HG03520 (cell line): ENCODE results near the gene POM121L2.

Experiments used
- ATAC-seq: cut with Tn5 transposase; IDR thresholded peaks from one replicate; pipeline ENCODE4 v1.9.1; 2021; ENCODE audit warnings: mild to moderate bottlenecking, moderate library complexity; ENCODE audit not compliant: unreplicated experiment

Gene POM121L2

DNA sequence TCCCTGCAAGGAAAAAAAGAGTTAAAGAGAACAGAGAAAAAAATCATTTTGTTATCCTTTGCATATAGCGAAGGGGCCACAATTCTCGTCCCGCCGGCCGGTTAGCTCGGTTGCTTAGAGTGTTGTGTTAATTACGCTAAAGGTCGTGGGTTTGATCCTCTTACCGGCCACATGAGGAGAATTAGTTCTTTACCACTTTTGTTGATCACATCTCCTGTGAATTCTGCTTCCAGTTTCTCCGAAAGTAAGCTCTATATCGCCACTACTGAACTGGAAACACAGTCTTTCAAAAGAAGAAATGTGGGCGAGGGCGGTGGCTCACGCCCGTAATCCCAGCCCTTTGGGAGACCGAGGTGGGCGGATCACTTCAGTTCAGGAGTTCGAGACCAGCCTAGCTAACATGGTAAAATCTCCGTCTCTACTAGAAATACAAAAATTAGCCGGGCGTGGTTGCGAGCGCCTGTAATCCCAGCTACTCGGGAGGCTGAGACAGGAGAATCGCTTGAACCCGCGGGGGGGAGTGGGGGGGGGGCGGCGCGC is 51.2 kb downstream of the POM121L2 start:
- ATAC-seq = no peak

DNA sequence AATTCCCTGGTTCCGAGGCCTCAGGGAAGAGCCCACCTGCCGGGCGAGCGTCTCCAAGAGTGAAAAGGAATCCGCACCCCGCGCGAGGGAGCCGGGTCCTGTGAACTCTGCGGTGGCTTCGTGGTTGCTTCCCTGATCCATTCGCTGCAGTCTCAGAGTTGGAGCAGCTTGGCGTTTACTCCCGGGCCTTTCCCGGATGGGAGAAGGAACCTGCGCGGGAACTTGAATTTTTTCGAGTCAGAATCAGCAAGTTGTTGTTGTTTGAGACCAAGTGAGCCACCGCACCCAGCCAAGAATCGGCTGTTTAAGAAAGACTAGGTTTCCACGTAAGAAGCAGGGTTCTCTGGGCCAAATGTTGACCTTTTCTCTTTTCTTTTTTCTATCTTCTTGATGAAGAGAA is 51.7 kb downstream of the POM121L2 start:
- ATAC-seq = no peak
